ENCODE results near the gene SLC35F4.
"Not testable (repeated sequence)": the region's sequence is repeated elsewhere in the genome, so short reads cannot be mapped to it uniquely, and the experiment has no call there.

SLC35F4 gene

GRCh38 chr14:57865403-57866198, at the start of gene SLC35F4:
TSS of gene SLC35F4 (minus strand) at chr14:57866092.
- no peak for DNase-seq (ENCODE audit: insufficient read length, low spot score)
- FAIRE-seq, result no peak

GRCh38 chr14:57909626-57910025, 43.7 kb upstream of the SLC35F4 start:
- FAIRE-seq (no peak), DNase-seq (ENCODE audit: insufficient read length, low spot score) (no peak)

- FAIRE-seq, result no peak
- no peak for DNase-seq (ENCODE audit: insufficient read length, low spot score)
Measured at GRCh38 chr14:57903954-57904353, 38.1 kb upstream of the SLC35F4 start.

GRCh38 chr14:57898837-57899572, 33.1 kb upstream of the SLC35F4 start:
- DNase-seq (ENCODE audit: insufficient read length, low spot score), result no peak
- no peak for FAIRE-seq

GRCh38 chr14:57897144-57897748, 31.4 kb upstream of the SLC35F4 start:
- DNase-seq (ENCODE audit: insufficient read length, low spot score) (no peak), FAIRE-seq (no peak)

- FAIRE-seq (no peak), DNase-seq (ENCODE audit: insufficient read length, low spot score) (no peak)
Measured at GRCh38 chr14:57889245-57889644, 23.4 kb upstream of the SLC35F4 start.

GRCh38 chr14:57884175-57884574, 18.3 kb upstream of the SLC35F4 start:
- DNase-seq (ENCODE audit: insufficient read length, low spot score) (no peak), FAIRE-seq (no peak)

GRCh38 chr14:57883061-57883460, 17.2 kb upstream of the SLC35F4 start:
- no peak for FAIRE-seq

GRCh38 chr14:57879516-57879915, 13.6 kb upstream of the SLC35F4 start:
- no peak for FAIRE-seq
- DNase-seq (ENCODE audit: insufficient read length, low spot score), result no peak

More at GRCh38 chr14:57883061-57883460, 17.2 kb upstream of the SLC35F4 start:
- DNase-seq (ENCODE audit: insufficient read length, low spot score), result no peak

- no peak for FAIRE-seq
Measured at GRCh38 chr14:57875985-57876384, 10.1 kb upstream of the SLC35F4 start.

GRCh38 chr14:57875296-57875695, 9.4 kb upstream of the SLC35F4 start:
- no peak for DNase-seq (ENCODE audit: insufficient read length, low spot score)
- FAIRE-seq, result no peak

More at GRCh38 chr14:57875985-57876384, 10.1 kb upstream of the SLC35F4 start:
- DNase-seq (ENCODE audit: insufficient read length, low spot score), result no peak

- DNase-seq (ENCODE audit: insufficient read length, low spot score), result peak; percentile 26
- FAIRE-seq, result peak; percentile 94
Measured at GRCh38 chr14:57871459-57872080, 5.7 kb upstream of the SLC35F4 start.

- no peak for FAIRE-seq
Measured at GRCh38 chr14:57870686-57871457, 5.0 kb upstream of the SLC35F4 start.

GRCh38 chr14:57869617-57870016, 3.7 kb upstream of the SLC35F4 start:
- DNase-seq (ENCODE audit: insufficient read length, low spot score), result no peak
- FAIRE-seq, result no peak

More at GRCh38 chr14:57870686-57871457, 5.0 kb upstream of the SLC35F4 start:
- no peak for DNase-seq (ENCODE audit: insufficient read length, low spot score)

- FAIRE-seq (no peak), DNase-seq (ENCODE audit: insufficient read length, low spot score) (no peak)
Measured at GRCh38 chr14:57866199-57866705, 360 bp upstream of the SLC35F4 start.

GRCh38 chr14:57865066-57865402, 858 bp downstream of the SLC35F4 start:
- no peak for FAIRE-seq
- no peak for DNase-seq (ENCODE audit: insufficient read length, low spot score)

GRCh38 chr14:57864659-57865058, 1.2 kb downstream of the SLC35F4 start:
- no peak for DNase-seq (ENCODE audit: insufficient read length, low spot score)
- FAIRE-seq, result no peak

GRCh38 chr14:57863471-57863870, 2.4 kb downstream of the SLC35F4 start:
- DNase-seq (ENCODE audit: insufficient read length, low spot score), result no peak
- FAIRE-seq, result no peak

- not testable (repeated sequence) for DNase-seq (ENCODE audit: insufficient read length, low spot score); FAIRE-seq
Measured at GRCh38 chr14:57855666-57856065, 10.2 kb downstream of the SLC35F4 start.

GRCh38 chr14:57854571-57854970, 11.3 kb downstream of the SLC35F4 start:
- DNase-seq (ENCODE audit: insufficient read length, low spot score) (no peak), FAIRE-seq (no peak)

All from GM19239 (cell line).